NCI-H446 (cell line): Measurements from ENCODE around the gene PRELP.

Experiments
- DNase-seq, 2 experiments: peaks; one replicate each; lab custom pipeline; 2025; lab: John Stamatoyannopoulos, UW

PRELP gene

GRCh38 chr1:203524152-203524551 is 48.5 kb downstream of the PRELP start:
- DNase-seq = no peak

GRCh38 chr1:203524824-203525223 is 49.2 kb downstream of the PRELP start:
- DNase-seq = no peak

- no peak for DNase-seq
These were observed 50.1 kb downstream of the PRELP start for GRCh38 chr1:203525685-203526084.

- DNase-seq = no peak
These were observed 50.5 kb downstream of the PRELP start for GRCh38 chr1:203526130-203526529.

GRCh38 chr1:203526572-203526971 is 51.0 kb downstream of the PRELP start:
- DNase-seq = peak in 1 of 2 experiments; percentile 83

GRCh38 chr1:203527013-203527412 is 51.4 kb downstream of the PRELP start:
- DNase-seq = no peak

GRCh38 chr1:203528063-203528462 is 52.5 kb downstream of the PRELP start:
- peak; percentile 39 to 81 for DNase-seq

- no peak for DNase-seq
These were observed 53.6 kb downstream of the PRELP start for GRCh38 chr1:203528976-203529835.

- no peak for DNase-seq
These were observed 55.5 kb downstream of the PRELP start for GRCh38 chr1:203531063-203531462.

GRCh38 chr1:203534012-203534411 is 58.4 kb downstream of the PRELP start:
- DNase-seq = no peak

GRCh38 chr1:203534526-203534925 is 58.9 kb downstream of the PRELP start:
- peak in 1 of 2 experiments; percentile 38 for DNase-seq

GRCh38 chr1:203536575-203536974 is 61.0 kb downstream of the PRELP start:
- no peak for DNase-seq

GRCh38 chr1:203536980-203537455 is 61.4 kb downstream of the PRELP start:
- DNase-seq = no peak

GRCh38 chr1:203537806-203538464 is 62.3 kb downstream of the PRELP start:
- DNase-seq = no peak

- no peak for DNase-seq
These were observed 63.1 kb downstream of the PRELP start for GRCh38 chr1:203538726-203539125.

- no peak for DNase-seq
These were observed 64.4 kb downstream of the PRELP start for GRCh38 chr1:203539831-203540546.
